HG03439 (cell line): ENCODE data around the gene LARGE1.

Experiments used
- ATAC-seq: cut with Tn5 transposase; IDR thresholded peaks from one replicate; pipeline ENCODE4 v1.9.1; 2021; ENCODE audit warnings: mild to moderate bottlenecking, moderate library complexity; ENCODE audit not compliant: unreplicated experiment

Gene LARGE1

GRCh38 chr22:33606504-33606903 lies 313.8 kb downstream of the LARGE1 start:
- no peak for ATAC-seq

GRCh38 chr22:33605666-33606065 lies 314.6 kb downstream of the LARGE1 start:
- ATAC-seq, result no peak

GRCh38 chr22:33605221-33605620 lies 315.1 kb downstream of the LARGE1 start:
- ATAC-seq, result no peak

- no peak for ATAC-seq
Measured at GRCh38 chr22:33601062-33601461, 319.2 kb downstream of the LARGE1 start.

GRCh38 chr22:33600595-33600994 lies 319.7 kb downstream of the LARGE1 start:
- ATAC-seq, result no peak

- ATAC-seq, result no peak
Measured at GRCh38 chr22:33600113-33600512, 320.2 kb downstream of the LARGE1 start.

GRCh38 chr22:33599596-33599995 lies 320.7 kb downstream of the LARGE1 start:
- no peak for ATAC-seq

GRCh38 chr22:33598821-33599220 lies 321.5 kb downstream of the LARGE1 start:
- ATAC-seq, result no peak

- no peak for ATAC-seq
Measured at GRCh38 chr22:33597274-33597985, 322.8 kb downstream of the LARGE1 start.

GRCh38 chr22:33593818-33594217 lies 326.5 kb downstream of the LARGE1 start:
- ATAC-seq, result no peak

GRCh38 chr22:33591946-33592345 lies 328.3 kb downstream of the LARGE1 start:
- no peak for ATAC-seq

GRCh38 chr22:33589297-33589696 lies 331.0 kb downstream of the LARGE1 start:
- ATAC-seq, result no peak

GRCh38 chr22:33588860-33589259 lies 331.4 kb downstream of the LARGE1 start:
- ATAC-seq, result no peak

- ATAC-seq, result no peak
Measured at GRCh38 chr22:33584152-33584551, 336.1 kb downstream of the LARGE1 start.

GRCh38 chr22:33582822-33583400 lies 337.4 kb downstream of the LARGE1 start:
- no peak for ATAC-seq

- no peak for ATAC-seq
Measured at GRCh38 chr22:33580310-33580709, 340.0 kb downstream of the LARGE1 start.

- ATAC-seq, result no peak
Measured at GRCh38 chr22:33579448-33580093, 340.7 kb downstream of the LARGE1 start.

GRCh38 chr22:33578752-33579151 lies 341.5 kb downstream of the LARGE1 start:
- no peak for ATAC-seq

- no peak for ATAC-seq
Measured at GRCh38 chr22:33577862-33578411, 342.3 kb downstream of the LARGE1 start.

GRCh38 chr22:33576205-33576604 lies 344.1 kb downstream of the LARGE1 start:
- no peak for ATAC-seq

GRCh38 chr22:33575771-33576170 lies 344.5 kb downstream of the LARGE1 start:
- ATAC-seq, result no peak

GRCh38 chr22:33575041-33575440 lies 345.2 kb downstream of the LARGE1 start:
- no peak for ATAC-seq
